ENCODE measurements around the gene MEOX2.

Gene MEOX2

DNA sequence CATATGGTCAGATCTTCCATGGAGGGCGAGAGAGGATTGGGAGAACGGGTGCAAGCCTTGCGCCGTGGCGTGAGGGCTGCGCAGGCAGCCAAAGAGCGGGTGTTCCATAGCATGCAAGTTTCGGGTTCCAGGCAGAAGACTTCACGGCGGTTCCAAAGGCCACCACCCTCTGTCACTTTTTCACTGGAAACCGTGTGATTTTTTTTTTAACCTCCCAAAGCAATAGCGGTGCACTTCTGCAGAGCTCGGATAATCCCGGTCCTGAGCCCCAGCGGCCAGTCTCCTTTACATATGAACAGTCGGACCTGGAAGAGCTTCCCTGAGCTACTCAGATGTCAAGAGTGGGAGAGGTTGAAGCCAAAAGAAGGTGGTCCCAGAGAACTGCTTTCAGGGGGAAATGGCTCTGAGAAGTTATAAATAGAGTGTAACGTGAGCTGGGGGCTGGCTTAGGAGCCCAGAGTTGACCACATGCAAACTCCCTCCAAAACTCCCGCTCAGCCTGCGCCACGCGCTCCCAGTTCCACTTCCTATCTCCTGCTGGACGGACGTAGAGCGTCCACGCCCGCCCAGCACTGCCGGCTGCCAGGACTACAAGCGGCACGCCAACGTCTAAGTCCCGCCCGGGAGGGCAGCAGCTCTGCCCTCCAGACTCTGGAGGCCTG lies at the start of gene MEOX2:
Gene MEOX2 (minus strand): TSS at position 389 of the 662 bp plus-strand sequence. CDS start 281 bp downstream, at position 108.
- no peaks in the 10 kb centered on the region for H4K20me1 ChIP-seq (ENCODE audit: insufficient read depth, low read length, poor library complexity, severe bottlenecking)
- no peak within 1 kb of the TSS for H3K4me3 ChIP-seq (ENCODE audit: low read length, poor library complexity, severe bottlenecking)
- no peak within 1 kb of the TSS for H3K9ac ChIP-seq (ENCODE audit: low read depth, low read length, poor library complexity, severe bottlenecking)
- no peaks in the 10 kb centered on the region for H3K9me2 ChIP-seq (replicated peaks; ENCODE audit: low read depth, low read length)
- H3K79me2 ChIP-seq (ENCODE audit: insufficient read depth, low read length): no peaks in the 10 kb centered on the region
- H3K27me3 ChIP-seq (ENCODE audit: insufficient read depth, low read length, poor library complexity, severe bottlenecking): no peaks in the 10 kb centered on the region
- no peak for TF ChIP-seq EZH2phosphoT487 (IDR thresholded peaks at IDR 0.05; ENCODE audit: borderline replicate concordance)
- TF ChIP-seq, protein P1, sequence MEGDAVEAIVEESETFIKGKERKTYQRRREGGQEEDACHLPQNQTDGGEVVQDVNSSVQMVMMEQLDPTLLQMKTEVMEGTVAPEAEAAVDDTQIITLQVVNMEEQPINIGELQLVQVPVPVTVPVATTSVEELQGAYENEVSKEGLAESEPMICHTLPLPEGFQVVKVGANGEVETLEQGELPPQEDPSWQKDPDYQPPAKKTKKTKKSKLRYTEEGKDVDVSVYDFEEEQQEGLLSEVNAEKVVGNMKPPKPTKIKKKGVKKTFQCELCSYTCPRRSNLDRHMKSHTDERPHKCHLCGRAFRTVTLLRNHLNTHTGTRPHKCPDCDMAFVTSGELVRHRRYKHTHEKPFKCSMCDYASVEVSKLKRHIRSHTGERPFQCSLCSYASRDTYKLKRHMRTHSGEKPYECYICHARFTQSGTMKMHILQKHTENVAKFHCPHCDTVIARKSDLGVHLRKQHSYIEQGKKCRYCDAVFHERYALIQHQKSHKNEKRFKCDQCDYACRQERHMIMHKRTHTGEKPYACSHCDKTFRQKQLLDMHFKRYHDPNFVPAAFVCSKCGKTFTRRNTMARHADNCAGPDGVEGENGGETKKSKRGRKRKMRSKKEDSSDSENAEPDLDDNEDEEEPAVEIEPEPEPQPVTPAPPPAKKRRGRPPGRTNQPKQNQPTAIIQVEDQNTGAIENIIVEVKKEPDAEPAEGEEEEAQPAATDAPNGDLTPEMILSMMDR (conservative IDR thresholded peaks at IDR 0.05; ENCODE audit: low read length): no peak
- no peaks in the 10 kb centered on the region for H3K9me3 ChIP-seq (ENCODE audit: insufficient read depth, low read depth, low read length)
- H3F3A ChIP-seq (ENCODE audit: low read depth): no peaks in the 10 kb centered on the region
- H3K4me2 ChIP-seq (ENCODE audit: low read depth, low read length, poor library complexity, severe bottlenecking): no peak within 1 kb of the TSS
- no peaks in the 10 kb centered on the region for H3K4me1 ChIP-seq (ENCODE audit: insufficient read depth, low read length, poor library complexity, severe bottlenecking)
- no peaks in the 10 kb centered on the region for H3K36me3 ChIP-seq (ENCODE audit: insufficient read depth, low read length)
- no peak within 1 kb of the TSS for H2AFZ ChIP-seq (ENCODE audit: low read length)

DNA sequence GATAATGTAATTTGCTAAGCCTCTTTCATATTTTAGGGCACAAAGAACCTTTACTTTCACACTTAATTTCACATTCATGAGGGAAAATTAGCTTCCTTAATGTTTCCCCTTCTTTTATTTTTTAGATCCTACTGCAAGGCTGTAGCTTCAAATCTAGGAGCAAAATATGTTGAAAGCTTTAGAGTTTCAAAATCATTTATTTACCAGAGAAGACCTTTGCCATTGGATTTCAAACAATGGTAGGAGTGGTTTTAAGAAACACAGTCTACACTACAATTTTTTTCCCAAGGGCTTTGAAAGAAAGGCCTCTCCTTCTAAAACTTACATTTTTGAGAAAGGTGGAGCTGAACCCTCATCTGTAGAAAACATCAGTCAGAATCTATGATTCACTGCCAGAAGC lies 43.3 kb upstream of the MEOX2 start:
- Histone ChIP-seq H3K4me3 (ENCODE audit: low read length, poor library complexity, severe bottlenecking) (no peak overlapping the region), H3K36me3 (ENCODE audit: insufficient read depth, low read length) (no peaks in the 10 kb centered on the region)

DNA sequence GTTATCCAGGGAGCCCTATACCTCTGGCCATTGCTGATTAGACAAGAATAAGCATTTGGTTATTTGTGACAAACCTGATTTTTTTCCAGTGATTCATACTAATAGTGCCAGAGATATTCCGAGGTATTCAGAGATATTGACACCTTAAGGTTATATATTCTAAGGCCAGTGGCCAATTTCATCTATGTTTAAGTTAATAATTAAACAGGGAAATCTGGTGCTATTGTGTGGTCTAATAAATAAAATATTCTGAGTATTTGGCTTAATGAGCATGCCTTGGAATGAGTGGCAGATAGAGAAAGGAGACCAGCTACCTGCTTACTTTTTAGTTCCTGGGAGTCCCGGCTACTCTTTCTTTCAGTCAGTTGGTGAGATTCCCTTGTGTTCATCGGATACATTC lies 38.6 kb upstream of the MEOX2 start:
- TF ChIP-seq EZH2phosphoT487 (IDR thresholded peaks at IDR 0.05; ENCODE audit: borderline replicate concordance): no peak
- TF ChIP-seq, protein P1 (conservative IDR thresholded peaks at IDR 0.05; ENCODE audit: low read length): no peak
- H3K9me3 ChIP-seq (ENCODE audit: insufficient read depth, low read depth, low read length): no peaks in the 10 kb centered on the region
- H3K79me2 ChIP-seq (ENCODE audit: insufficient read depth, low read length): no peaks in the 10 kb centered on the region
- no peak overlapping the region for H3K4me2 ChIP-seq (ENCODE audit: low read depth, low read length, poor library complexity, severe bottlenecking)
- peaks cover 5% of the 10 kb centered on the region for H3K4me1 ChIP-seq (ENCODE audit: insufficient read depth, low read length, poor library complexity, severe bottlenecking)
- H4K20me1 ChIP-seq (ENCODE audit: insufficient read depth, low read length, poor library complexity, severe bottlenecking): no peaks in the 10 kb centered on the region
- H3K36me3 ChIP-seq (ENCODE audit: insufficient read depth, low read length): no peaks in the 10 kb centered on the region
- H2AFZ ChIP-seq (ENCODE audit: low read length): no peak overlapping the region
- H3K27me3 ChIP-seq (ENCODE audit: insufficient read depth, low read length, poor library complexity, severe bottlenecking): no peaks in the 10 kb centered on the region
- H3K9me2 ChIP-seq (replicated peaks; ENCODE audit: low read depth, low read length): no peaks in the 10 kb centered on the region
- H3F3A ChIP-seq (ENCODE audit: low read depth): no peaks in the 10 kb centered on the region
- no peak overlapping the region for H3K9ac ChIP-seq (ENCODE audit: low read depth, low read length, poor library complexity, severe bottlenecking)
- no peak overlapping the region for H3K4me3 ChIP-seq (ENCODE audit: low read length, poor library complexity, severe bottlenecking)

More for the DNA sequence above, 43.3 kb upstream of the MEOX2 start:
- no peak overlapping the region for H3K9ac ChIP-seq (ENCODE audit: low read depth, low read length, poor library complexity, severe bottlenecking)
- no peaks in the 10 kb centered on the region for H3K79me2 ChIP-seq (ENCODE audit: insufficient read depth, low read length)
- no peak overlapping the region for H3K4me2 ChIP-seq (ENCODE audit: low read depth, low read length, poor library complexity, severe bottlenecking)
- H3K9me3 ChIP-seq (ENCODE audit: insufficient read depth, low read depth, low read length): no peaks in the 10 kb centered on the region
- no peaks in the 10 kb centered on the region for H3K9me2 ChIP-seq (replicated peaks; ENCODE audit: low read depth, low read length)
- H3F3A ChIP-seq (ENCODE audit: low read depth): no peaks in the 10 kb centered on the region
- H3K27me3 ChIP-seq (ENCODE audit: insufficient read depth, low read length, poor library complexity, severe bottlenecking): no peaks in the 10 kb centered on the region
- H3K4me1 ChIP-seq (ENCODE audit: insufficient read depth, low read length, poor library complexity, severe bottlenecking): no peaks in the 10 kb centered on the region
- TF ChIP-seq EZH2phosphoT487 (IDR thresholded peaks at IDR 0.05; ENCODE audit: borderline replicate concordance): no peak
- TF ChIP-seq, protein P1 (conservative IDR thresholded peaks at IDR 0.05; ENCODE audit: low read length): no peak
- H4K20me1 ChIP-seq (ENCODE audit: insufficient read depth, low read length, poor library complexity, severe bottlenecking): no peaks in the 10 kb centered on the region
- H2AFZ ChIP-seq (ENCODE audit: low read length): no peak overlapping the region; the same call in 1 of the 2 replicates
